Measurements from ENCODE around the gene NAA15.

DNA sequence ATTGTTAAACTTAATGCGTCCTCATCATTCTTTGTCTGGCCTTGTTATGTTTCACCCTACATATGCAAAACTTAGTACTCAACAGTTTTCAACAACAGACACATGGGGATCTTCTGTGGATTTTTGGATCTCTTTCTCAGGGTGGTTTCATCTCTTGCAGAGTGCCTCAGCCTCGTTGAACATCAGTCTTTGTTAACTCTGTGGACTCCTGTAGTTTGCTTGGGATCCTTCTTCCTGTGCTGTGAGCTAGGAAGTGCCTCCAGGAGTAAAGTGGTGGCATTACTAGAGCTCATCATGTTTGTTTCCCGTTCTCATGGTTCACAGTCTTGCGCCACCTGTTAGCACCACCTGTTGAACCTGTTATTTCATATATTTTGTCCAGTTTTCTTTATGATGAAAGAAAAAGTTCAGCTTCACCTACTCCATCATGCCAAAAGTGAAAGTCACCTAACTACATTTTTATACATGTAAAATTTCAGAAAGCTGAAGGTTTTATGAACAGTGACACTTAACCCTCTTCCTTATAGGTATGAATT lies 28.4 kb downstream of the NAA15 start:
- TF ChIP-seq CTCF (IDR thresholded peaks at IDR 0.05) = no peak
- TF ChIP-seq EP300 (IDR thresholded peaks at IDR 0.05) = no peak
- TF ChIP-seq POLR2A (IDR thresholded peaks at IDR 0.05) = no peak

All from gastroesophageal sphincter (tissue), 3 donors.